ENCODE data around the gene TMEM144.
"Not testable (repeated sequence)": the region's sequence is repeated elsewhere in the genome, so short reads cannot be mapped to it uniquely, and the experiment has no call there.

Gene TMEM144

GRCh38 chr4:158236304-158237030, 26.2 kb downstream of the TMEM144 start:
- DNase-seq (ENCODE audit: low read depth): no peak

- no peak for DNase-seq (ENCODE audit: low read depth)
Measured at GRCh38 chr4:158238575-158238974, 28.3 kb downstream of the TMEM144 start.

- no peak for DNase-seq (ENCODE audit: low read depth)
Measured at GRCh38 chr4:158239196-158239595, 28.9 kb downstream of the TMEM144 start.

GRCh38 chr4:158243071-158243470, 32.8 kb downstream of the TMEM144 start:
- no peak for DNase-seq (ENCODE audit: low read depth)

- DNase-seq (ENCODE audit: low read depth): no peak
Measured at GRCh38 chr4:158250321-158250720, 40.0 kb downstream of the TMEM144 start.

- DNase-seq (ENCODE audit: low read depth): no peak
Measured at GRCh38 chr4:158253350-158253980, 43.2 kb downstream of the TMEM144 start.

GRCh38 chr4:158254292-158254691, 44.0 kb downstream of the TMEM144 start:
- no peak for DNase-seq (ENCODE audit: low read depth)

GRCh38 chr4:158255727-158256324, 45.5 kb downstream of the TMEM144 start:
- DNase-seq (ENCODE audit: low read depth): no peak

GRCh38 chr4:158259955-158260575, 49.8 kb downstream of the TMEM144 start:
- DNase-seq (ENCODE audit: low read depth): no peak

- no peak for DNase-seq (ENCODE audit: low read depth)
Measured at GRCh38 chr4:158261480-158261879, 51.2 kb downstream of the TMEM144 start.

GRCh38 chr4:158268553-158268952, 58.3 kb downstream of the TMEM144 start:
- DNase-seq (ENCODE audit: low read depth): no peak

GRCh38 chr4:158274636-158275035, 64.3 kb downstream of the TMEM144 start:
- DNase-seq (ENCODE audit: low read depth): no peak

GRCh38 chr4:158277558-158277957, 67.3 kb downstream of the TMEM144 start:
- DNase-seq (ENCODE audit: low read depth): no peak

GRCh38 chr4:158279052-158279451, 68.8 kb downstream of the TMEM144 start:
- not testable (repeated sequence) for DNase-seq (ENCODE audit: low read depth)

- no peak for DNase-seq (ENCODE audit: low read depth)
Measured at GRCh38 chr4:158280856-158281255, 70.6 kb downstream of the TMEM144 start.

GRCh38 chr4:158282252-158282651, 72.0 kb downstream of the TMEM144 start:
- DNase-seq (ENCODE audit: low read depth): no peak

GRCh38 chr4:158285429-158286216, 75.3 kb downstream of the TMEM144 start:
- DNase-seq (ENCODE audit: low read depth): no peak

- DNase-seq (ENCODE audit: low read depth): no peak
Measured at GRCh38 chr4:158290912-158291311, 80.6 kb downstream of the TMEM144 start.

GRCh38 chr4:158291334-158292055, 81.2 kb downstream of the TMEM144 start:
- DNase-seq (ENCODE audit: low read depth): no peak

GRCh38 chr4:158292156-158292555, 81.9 kb downstream of the TMEM144 start:
- DNase-seq (ENCODE audit: low read depth): no peak

GRCh38 chr4:158295053-158295452, 84.8 kb downstream of the TMEM144 start:
- no peak for DNase-seq (ENCODE audit: low read depth)

Measured in T follicular helper cell (primary cell).